Right lobe of liver (tissue), 4 donors: ENCODE results near the gene SGCD.

ENCODE experiments used
- CTCF ChIP-seq, 4 donors: fragments of 200-600 bp in 3 of 4; fragments of 450-650 bp in 1 of 4; IDR thresholded peaks; one replicate each; pipeline versions ENCODE4 v1.5.1 to v1.8.0; 2016 to 2022; ENCODE audit warnings: antibody characterized with exemption in 4 of 4, mild to moderate bottlenecking in 2 of 4
- POLR2A ChIP-seq: fragments of 450-650 bp; IDR thresholded peaks from one replicate; pipeline ENCODE4 v1.6.1; 2017; ENCODE audit warnings: antibody characterized with exemption, mild to moderate bottlenecking
- donor health status: DM: no; HTN: no; CAD: no.
- donor health status: DM: no; HTN: no; CAD: no.
- donor health status: DM: no; HTN: yes; CAD: no.

GRCh38 chr5:156395306-156395675 lies 68.3 kb downstream of the SGCD start:
- TF ChIP-seq CTCF (IDR thresholded peaks at IDR 0.05) (no peak), POLR2A (no peak)
